Upper lobe of left lung (tissue), 6 donors: Measurements from ENCODE around the gene PKDCC. TPM values are rescaled to one million over a fixed set of nuclear protein-coding genes. Genes with fewer than 3 reads are reported as not detected.

Experiments used
- ATAC-seq, 2 donors: fragments of 200-7000 bp; cut with Tn5 transposase; one replicate each; pipeline ENCODE4 v1.9.1; 2022; ENCODE audit warnings: mild to moderate bottlenecking in 2 of 2, moderate library complexity in 2 of 2; ENCODE audit not compliant: low FRiP score in 2 of 2
- DNase-seq, 2 donors: peaks; one replicate each; pipeline ENCODE4 v3.0.0-alpha.2; 2019 to 2020
- H3K27ac ChIP-seq, 4 donors: fragments of 200-600 bp; sonication (generic); one replicate each; pipeline ENCODE4 v1.5.1; 2016 to 2019
- H3K27me3 ChIP-seq, 4 donors: fragments of 200-600 bp; sonication (generic); one replicate each; pipeline ENCODE4 v1.5.1; 2017 to 2019
- H3K36me3 ChIP-seq, 4 donors: fragments of 200-600 bp; sonication (generic); one replicate each; pipeline ENCODE4 v1.5.1; 2016 to 2019
- H3K4me1 ChIP-seq, 4 donors: fragments of 200-600 bp; sonication (generic); one replicate each; pipeline ENCODE4 v1.5.1; 2018 to 2019
- H3K4me3 ChIP-seq, 4 donors: fragments of 200-600 bp; sonication (generic); one replicate each; pipeline ENCODE4 v1.5.1; 2017 to 2019; ENCODE audit warnings: mild to moderate bottlenecking in 2 of 4, moderate library complexity in 1 of 4
- H3K9me3 ChIP-seq, 4 donors: fragments of 200-600 bp; sonication (generic); one replicate each; pipeline ENCODE4 v1.5.1; 2018 to 2019
- EP300 ChIP-seq, 4 donors: sonication (generic); formaldehyde crosslinking; IDR thresholded peaks; one replicate each; pipeline ENCODE4 v1.5.1; 2017; ENCODE audit warnings: antibody characterized with exemption in 4 of 4, control low read depth in 2 of 4
- POLR2A ChIP-seq, 4 donors: fragments of 450-650 bp; IDR thresholded peaks; one replicate each; pipeline ENCODE4 v1.5.1; 2016 to 2017; ENCODE audit warnings: antibody characterized with exemption in 4 of 4, mild to moderate bottlenecking in 2 of 4
- POLR2AphosphoS5 ChIP-seq, 2 donors: sonication (generic); formaldehyde crosslinking; IDR thresholded peaks; one replicate each; pipeline ENCODE4 v1.5.1; 2017; ENCODE audit warnings: antibody characterized with exemption in 2 of 2
- WGBS, 2 donors: methylation state at CpG; one replicate each; pipeline ENCODE4 v1.1.5; 2017 to 2018; 5-methylcytosine and 5-hydroxymethylcytosine counted together
- total RNA-seq, 6 donors: library from RNA; depleted of rRNA in 4 of 6; stranded (reverse); fragments of >200 nt in 4 of 6; gene quantifications; one replicate each; pipeline versions ENCODE4 v1.1.0 to v1.2.1, GENCODE V29; 2016 to 2021
- TF ChIP-seq, protein P1 (sequence below), 6 experiments: fragments of 450-650 bp in 4 of 6; fragments of 200-600 bp in 2 of 6; sonication (generic) in 2 of 6; IDR thresholded peaks; one replicate each; pipeline ENCODE4 v1.5.1; 2016 to 2019; ENCODE audit warnings: antibody characterized with exemption in 6 of 6
- donor health status: DM: no; HTN: no; CAD: no; lungs with moderate emphysema.
- donor health status: DM: no; HTN: yes; CAD: no; lungs with severe emphysema.

The PKDCC gene, protein sequence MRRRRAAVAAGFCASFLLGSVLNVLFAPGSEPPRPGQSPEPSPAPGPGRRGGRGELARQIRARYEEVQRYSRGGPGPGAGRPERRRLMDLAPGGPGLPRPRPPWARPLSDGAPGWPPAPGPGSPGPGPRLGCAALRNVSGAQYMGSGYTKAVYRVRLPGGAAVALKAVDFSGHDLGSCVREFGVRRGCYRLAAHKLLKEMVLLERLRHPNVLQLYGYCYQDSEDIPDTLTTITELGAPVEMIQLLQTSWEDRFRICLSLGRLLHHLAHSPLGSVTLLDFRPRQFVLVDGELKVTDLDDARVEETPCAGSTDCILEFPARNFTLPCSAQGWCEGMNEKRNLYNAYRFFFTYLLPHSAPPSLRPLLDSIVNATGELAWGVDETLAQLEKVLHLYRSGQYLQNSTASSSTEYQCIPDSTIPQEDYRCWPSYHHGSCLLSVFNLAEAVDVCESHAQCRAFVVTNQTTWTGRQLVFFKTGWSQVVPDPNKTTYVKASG
- total RNA-seq = 100 to 1,000 TPM in 3 of 6 donors, 10 to 100 TPM in 3; 65.0 to 156 (median 95.9) TPM

DNA sequence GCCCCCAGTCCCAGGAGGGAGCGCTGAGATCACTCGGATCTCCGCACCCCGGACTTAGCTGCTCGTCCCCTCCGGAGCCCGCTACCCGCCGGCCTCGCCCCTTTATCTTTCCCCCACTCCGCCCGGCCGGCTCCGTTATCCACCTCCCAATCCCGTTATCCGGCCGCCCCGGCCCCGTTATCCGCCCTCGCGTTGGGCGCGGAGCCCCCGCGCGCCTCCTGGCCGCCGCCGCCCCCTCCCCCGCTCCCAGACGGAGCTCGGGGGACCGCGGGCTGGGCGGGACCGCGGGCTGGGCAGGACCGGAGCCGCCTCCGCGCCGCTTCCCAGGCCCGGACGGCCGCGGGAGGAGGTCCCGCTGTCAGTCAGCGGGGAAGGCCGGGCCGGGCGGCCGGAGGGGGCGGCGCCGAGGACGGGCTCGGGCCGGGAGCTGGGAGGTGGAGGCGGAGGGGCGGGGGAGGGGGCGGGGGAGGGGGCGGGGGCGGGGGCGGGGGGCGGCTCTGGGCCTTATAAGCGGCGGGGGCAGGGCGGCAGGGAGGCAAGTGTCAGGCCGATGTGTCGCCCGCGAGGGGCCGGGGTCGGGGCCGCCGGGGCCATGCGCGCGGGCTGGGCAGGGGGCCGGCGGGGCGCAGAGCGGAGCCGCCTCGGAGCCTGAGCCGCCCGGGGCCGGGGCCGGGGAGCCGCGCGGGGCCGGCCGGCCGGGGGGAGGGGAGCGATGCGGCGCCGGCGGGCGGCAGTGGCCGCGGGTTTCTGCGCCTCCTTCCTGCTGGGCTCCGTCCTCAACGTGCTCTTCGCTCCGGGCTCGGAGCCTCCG, at the start of gene PKDCC:
Gene PKDCC, plus strand, starts transcription at position 534 of the 811 bp plus-strand sequence. Its CDS starts 179 bp downstream, at position 713.
- Histone ChIP-seq H3K9me3 (no peaks in the 10 kb centered on the region), H3K27me3 (peaks cover 0 to 16% (median 4%) of the 10 kb centered on the region in 4 donors), H3K27ac (peak within 1 kb of the TSS; percentile 80 to 90 (median 84)), H3K36me3 (no peaks in the 10 kb centered on the region), H3K4me3 (peak within 1 kb of the TSS; percentile 59 to 73 (median 60)), H3K4me1 (peaks cover 9 to 22% (median 12%) of the 10 kb centered on the region in 4 donors)
- DNase-seq (peak; percentile 76 to 96), ATAC-seq (peak; percentile 59 to 94)
- TF ChIP-seq EP300 (IDR thresholded peaks at IDR 0.05) (no peak), POLR2AphosphoS5 (IDR thresholded peaks at IDR 0.05) (peak in 1 of 2 donors; percentile 34), POLR2A (IDR thresholded peaks at IDR 0.05) (peak in 1 of 4 donors; percentile 53)
- TF ChIP-seq, protein P1, sequence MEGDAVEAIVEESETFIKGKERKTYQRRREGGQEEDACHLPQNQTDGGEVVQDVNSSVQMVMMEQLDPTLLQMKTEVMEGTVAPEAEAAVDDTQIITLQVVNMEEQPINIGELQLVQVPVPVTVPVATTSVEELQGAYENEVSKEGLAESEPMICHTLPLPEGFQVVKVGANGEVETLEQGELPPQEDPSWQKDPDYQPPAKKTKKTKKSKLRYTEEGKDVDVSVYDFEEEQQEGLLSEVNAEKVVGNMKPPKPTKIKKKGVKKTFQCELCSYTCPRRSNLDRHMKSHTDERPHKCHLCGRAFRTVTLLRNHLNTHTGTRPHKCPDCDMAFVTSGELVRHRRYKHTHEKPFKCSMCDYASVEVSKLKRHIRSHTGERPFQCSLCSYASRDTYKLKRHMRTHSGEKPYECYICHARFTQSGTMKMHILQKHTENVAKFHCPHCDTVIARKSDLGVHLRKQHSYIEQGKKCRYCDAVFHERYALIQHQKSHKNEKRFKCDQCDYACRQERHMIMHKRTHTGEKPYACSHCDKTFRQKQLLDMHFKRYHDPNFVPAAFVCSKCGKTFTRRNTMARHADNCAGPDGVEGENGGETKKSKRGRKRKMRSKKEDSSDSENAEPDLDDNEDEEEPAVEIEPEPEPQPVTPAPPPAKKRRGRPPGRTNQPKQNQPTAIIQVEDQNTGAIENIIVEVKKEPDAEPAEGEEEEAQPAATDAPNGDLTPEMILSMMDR (IDR thresholded peaks at IDR 0.05) = no peak
- 1 to 2% methylated on average over 20 to 71 of the region's 111 CpGs for WGBS, 2 donors

DNA sequence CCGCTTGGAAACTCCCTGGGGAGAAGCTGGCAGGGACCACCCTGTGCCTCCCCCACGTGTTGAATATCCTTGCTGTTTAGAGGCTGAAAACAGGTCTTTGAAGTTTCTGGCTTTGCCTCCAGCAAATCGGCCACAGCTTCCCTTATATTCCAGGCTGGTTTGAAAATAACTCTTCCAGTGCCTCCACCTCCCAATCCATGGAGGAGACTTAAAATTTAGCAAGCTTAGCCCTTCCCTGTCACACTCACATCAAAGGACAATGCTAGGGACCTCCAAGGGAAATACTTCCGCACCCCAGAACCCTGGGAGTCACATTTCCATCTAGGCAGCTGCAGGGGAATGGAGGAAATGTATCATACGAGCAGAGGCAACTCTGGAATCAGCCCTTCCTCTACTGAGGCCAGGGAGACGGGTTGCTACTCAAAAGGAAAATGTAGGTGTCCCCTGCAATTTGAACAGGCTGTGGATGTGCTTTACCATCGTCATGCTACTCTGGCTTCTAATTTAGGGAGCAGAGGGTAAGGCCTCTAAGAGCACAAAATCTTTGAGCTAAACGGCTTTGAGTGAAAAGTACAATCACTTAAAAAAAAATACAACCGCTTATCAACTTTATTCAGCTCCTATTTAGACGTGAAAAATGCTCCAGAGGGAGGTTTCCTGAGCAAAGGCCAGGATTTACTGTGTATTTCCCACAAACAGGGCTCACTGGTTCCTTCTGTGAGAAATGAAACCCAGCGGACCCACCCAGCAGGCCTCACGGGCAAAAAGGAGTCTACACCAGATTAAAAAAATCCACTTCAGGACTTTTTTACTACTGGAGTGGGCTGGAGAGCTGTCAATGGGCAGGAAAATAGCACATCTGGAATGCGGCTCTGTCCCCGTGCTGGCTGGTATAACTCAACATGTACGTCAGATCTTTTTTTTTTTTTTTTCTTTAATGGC, 49.4 kb upstream of the PKDCC start:
- H3K4me3 ChIP-seq = no peak overlapping the region
- DNase-seq = no peak
- no peak for TF ChIP-seq POLR2AphosphoS5 (IDR thresholded peaks at IDR 0.05)
- TF ChIP-seq, protein P1 (IDR thresholded peaks at IDR 0.05) = no peak
- no peak for TF ChIP-seq EP300 (IDR thresholded peaks at IDR 0.05)
- TF ChIP-seq POLR2A (IDR thresholded peaks at IDR 0.05) = no peak
- peak overlapping the region in 2 of 4 donors; percentile 38 to 69 for H3K27ac ChIP-seq
- no peaks in the 10 kb centered on the region for H3K27me3 ChIP-seq
- peak in 1 of 2 donors; percentile 69 for ATAC-seq
- H3K4me1 ChIP-seq = peaks cover 0 to 3% (median 0%) of the 10 kb centered on the region in 4 donors
- 48 to 55% methylated on average over 15 of the region's 15 CpGs for WGBS, 2 donors
- H3K9me3 ChIP-seq = no peaks in the 10 kb centered on the region
- H3K36me3 ChIP-seq = no peaks in the 10 kb centered on the region

DNA sequence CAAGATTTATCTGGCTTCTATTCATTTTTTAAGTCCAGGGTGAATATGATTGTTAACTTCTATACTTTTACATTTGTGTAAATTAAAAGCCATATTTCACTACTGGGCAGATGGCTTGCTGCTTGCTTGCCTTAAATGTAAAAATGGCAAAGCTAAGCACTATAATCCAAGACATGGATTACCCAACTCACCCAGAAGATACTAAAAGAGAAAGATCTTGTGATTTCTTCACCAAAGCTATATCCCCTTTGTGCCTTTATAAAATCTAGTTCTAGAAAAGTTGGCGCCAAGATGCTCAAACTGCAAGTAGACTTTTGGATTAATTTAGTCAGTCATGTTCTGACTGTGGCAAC, 48.7 kb upstream of the PKDCC start:
- no peaks in the 10 kb centered on the region for H3K36me3 ChIP-seq
- no peak for TF ChIP-seq POLR2AphosphoS5 (IDR thresholded peaks at IDR 0.05)
- TF ChIP-seq POLR2A (IDR thresholded peaks at IDR 0.05) = no peak
- TF ChIP-seq EP300 (IDR thresholded peaks at IDR 0.05) = no peak
- TF ChIP-seq, protein P1 (IDR thresholded peaks at IDR 0.05) = no peak
- H3K9me3 ChIP-seq = peaks cover 0 to 4% (median under 1%) of the 10 kb centered on the region in 4 donors
- no peaks in the 10 kb centered on the region for H3K27me3 ChIP-seq
- peaks cover 0 to 3% (median 0%) of the 10 kb centered on the region in 4 donors for H3K4me1 ChIP-seq
- 89 to 92% methylated on average over 1 of the region's 1 CpG for WGBS, 2 donors
- DNase-seq (no peak), ATAC-seq (peak in 1 of 2 donors; percentile 5)
- no peak overlapping the region for H3K4me3 ChIP-seq
- peak overlapping the region in 1 of 4 donors; percentile 38 for H3K27ac ChIP-seq

DNA sequence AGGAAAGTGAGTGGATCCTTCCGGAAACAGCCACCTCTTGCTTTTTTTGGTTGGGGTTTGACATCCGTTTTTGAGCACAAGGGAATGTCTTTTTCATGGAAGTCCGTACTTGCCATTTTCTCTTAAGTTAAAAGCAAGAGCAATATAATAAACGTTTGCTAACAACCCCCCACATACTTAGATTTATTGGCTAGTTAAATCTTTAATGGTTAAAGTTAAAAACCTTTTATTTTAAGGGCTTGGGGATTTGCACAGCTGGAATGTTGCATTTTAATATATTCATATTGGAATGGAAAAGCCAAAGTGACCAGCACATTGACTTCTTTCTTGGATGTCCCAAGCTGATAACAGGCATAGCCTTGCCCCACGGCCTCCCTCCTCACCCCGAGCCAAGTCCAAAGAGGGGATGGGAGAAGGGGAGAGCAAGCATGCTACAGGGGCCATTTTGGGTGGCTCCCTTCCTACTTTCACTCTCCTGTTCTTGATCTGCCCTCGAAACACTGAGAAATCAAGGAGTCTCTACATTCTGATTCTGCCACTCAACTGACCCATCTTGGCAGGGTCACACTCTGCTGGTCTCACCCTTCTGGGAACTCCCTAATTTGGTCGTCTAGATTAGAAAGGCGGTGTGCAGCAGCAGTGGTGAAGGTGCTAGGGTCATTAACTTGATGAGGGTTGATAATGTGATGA, 48.1 kb upstream of the PKDCC start:
- H3K27ac ChIP-seq = no peak overlapping the region
- no peaks in the 10 kb centered on the region for H3K36me3 ChIP-seq
- ATAC-seq (no peak), DNase-seq (no peak)
- peaks cover 0 to 3% (median 0%) of the 10 kb centered on the region in 4 donors for H3K4me1 ChIP-seq
- H3K4me3 ChIP-seq = no peak overlapping the region
- no peak for TF ChIP-seq EP300 (IDR thresholded peaks at IDR 0.05)
- TF ChIP-seq, protein P1 (IDR thresholded peaks at IDR 0.05) = no peak
- TF ChIP-seq POLR2A (IDR thresholded peaks at IDR 0.05) = no peak
- TF ChIP-seq POLR2AphosphoS5 (IDR thresholded peaks at IDR 0.05) = no peak
- H3K9me3 ChIP-seq = peaks cover 0 to 8% (median 2%) of the 10 kb centered on the region in 4 donors
- 84 to 88% methylated on average over 9 of the region's 9 CpGs for WGBS, 2 donors
- no peaks in the 10 kb centered on the region for H3K27me3 ChIP-seq
